K562 (cell line): ENCODE results near the gene SLC25A33. TPM values are rescaled to one million over a fixed set of nuclear protein-coding genes. Genes with fewer than 3 reads are reported as not detected.
A peak's percentile ranks its signal among the peaks of the same experiment; 100 is the strongest.

Experiments used
- ARID4B ChIP-seq: sonication (generic); formaldehyde crosslinking; IDR thresholded peaks from 2 replicates; pipeline ENCODE4 v1.8.0; 2022; ENCODE audit warnings: mild to moderate bottlenecking, missing genetic modification reagents
- ASH1L ChIP-seq: fragments of 450-650 bp; IDR thresholded peaks from 2 replicates; pipeline ENCODE4 v1.6.1; 2018; ENCODE audit warnings: borderline replicate concordance, mild to moderate bottlenecking, low read depth; ENCODE audit not compliant: partially characterized antibody
- FOXK1 ChIP-seq: sonication (generic); formaldehyde crosslinking; IDR thresholded peaks from 2 replicates; pipeline ENCODE4 v1.8.0; 2022; ENCODE audit warnings: missing genetic modification reagents, mild to moderate bottlenecking, borderline replicate concordance
- HDAC2 ChIP-seq: fragments of 450-650 bp; IDR thresholded peaks from 2 replicates; pipeline ENCODE4 v1.6.1; 2016; ENCODE audit warnings: mild to moderate bottlenecking
- NCOA4 ChIP-seq: fragments of 450-650 bp; IDR thresholded peaks from 2 replicates; pipeline ENCODE4 v1.6.1; 2018; ENCODE audit warnings: mild to moderate bottlenecking; ENCODE audit not compliant: partially characterized antibody
- NEUROD1 ChIP-seq: fragments of 150-350 bp; IDR thresholded peaks from 2 replicates; pipeline ENCODE4 v1.6.1; 2014; ENCODE audit warnings: borderline replicate concordance, low read length, low read depth; ENCODE audit not compliant: partially characterized antibody
- NKRF ChIP-seq: fragments of 450-650 bp; IDR thresholded peaks from 2 replicates; pipeline ENCODE4 v1.6.1; 2016; ENCODE audit warnings: borderline replicate concordance
- STAT5B ChIP-seq: fragments of 250-450 bp; sonication (Bioruptor Pico); IDR thresholded peaks from 2 replicates; pipeline ENCODE4 v1.8.0; 2021; ENCODE audit warnings: mild to moderate bottlenecking, inconsistent platforms
- polyA plus RNA-seq, 8 experiments: library from polyadenylated mRNA; depleted of rRNA in 4 of 8; stranded (reverse) in 5 of 8; unstranded in 3 of 8; fragments of >200 nt; fragmentation: Nextera tagmentation in 2 of 8; fragmentation: Illumina TruSeq in 1 of 8; extraction: Ambion mirVana in 2 of 8; extraction: Trizol in 1 of 8; gene quantifications; 2 replicates each; pipeline versions ENCODE4 v1.2.1 to v1.2.3, GENCODE V29; 2011 to 2014; ENCODE audit warnings: inconsistent platforms in 1 of 8, missing spikeins in 1 of 8
- total RNA-seq, 7 experiments: library from RNA; depleted of rRNA in 6 of 7; stranded (reverse); fragments of >200 nt in 6 of 7; fragmentation: Illumina TruSeq in 2 of 7; extraction: Trizol in 2 of 7; gene quantifications; 2 replicates each; pipeline versions ENCODE4 v1.2.1 to v1.2.3, GENCODE V29; 2011 to 2021; ENCODE audit warnings: low replicate concordance in 1 of 7
- TF ChIP-seq, protein P1 (sequence below): fragments of 250-450 bp; sonication (Bioruptor Pico); IDR thresholded peaks from 2 replicates; pipeline ENCODE4 v1.6.1; 2021; ENCODE audit warnings: mild to moderate bottlenecking
- TF ChIP-seq, protein P2 (sequence below): fragments of 150-350 bp; conservative IDR thresholded peaks from 2 replicates; pipeline ENCODE4 v1.6.1; 2014; ENCODE audit warnings: low read length
- TF ChIP-seq, protein P3 (sequence below): fragments of 250-450 bp; sonication (Bioruptor Pico); IDR thresholded peaks from 2 replicates; pipeline ENCODE4 v1.5.0; 2022; ENCODE audit warnings: mild to moderate bottlenecking

SLC25A33 gene
- total and polyA plus RNA-seq, 9 of the 15 experiments (the other 6 are each of a cell fraction or from before 2014, with no cell fraction given): 3.2 to 23.5 (median 17.5) TPM

DNA sequence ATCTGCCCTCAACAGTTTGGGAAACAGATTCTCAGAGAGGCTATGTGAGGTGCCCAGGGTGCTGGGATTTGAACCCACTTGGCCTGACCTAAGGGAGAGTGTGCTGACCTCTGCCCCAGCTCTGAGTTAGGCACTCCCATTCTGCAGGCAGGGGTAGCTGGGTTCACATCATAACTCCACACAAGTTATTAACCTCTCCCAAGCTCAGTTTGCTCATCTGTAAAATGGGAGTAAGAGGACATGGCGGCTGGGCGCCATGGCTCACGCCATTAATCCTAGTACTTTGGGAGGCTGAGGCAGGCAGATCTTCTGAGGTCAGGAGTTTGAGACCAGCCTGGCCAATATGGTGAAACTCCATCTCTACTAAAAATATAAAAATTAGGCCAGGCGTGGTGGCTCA, 8.9 kb upstream of the SLC25A33 start (continued):
- TF ChIP-seq, protein P1, sequence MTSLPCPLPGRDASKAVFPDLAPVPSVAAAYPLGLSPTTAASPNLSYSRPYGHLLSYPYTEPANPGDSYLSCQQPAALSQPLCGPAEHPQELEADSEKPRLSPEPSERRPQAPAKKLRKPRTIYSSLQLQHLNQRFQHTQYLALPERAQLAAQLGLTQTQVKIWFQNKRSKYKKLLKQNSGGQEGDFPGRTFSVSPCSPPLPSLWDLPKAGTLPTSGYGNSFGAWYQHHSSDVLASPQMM: no peak
- no peak for TF ChIP-seq STAT5B (CRISPR knock-in tag)
- TF ChIP-seq, protein P2, sequence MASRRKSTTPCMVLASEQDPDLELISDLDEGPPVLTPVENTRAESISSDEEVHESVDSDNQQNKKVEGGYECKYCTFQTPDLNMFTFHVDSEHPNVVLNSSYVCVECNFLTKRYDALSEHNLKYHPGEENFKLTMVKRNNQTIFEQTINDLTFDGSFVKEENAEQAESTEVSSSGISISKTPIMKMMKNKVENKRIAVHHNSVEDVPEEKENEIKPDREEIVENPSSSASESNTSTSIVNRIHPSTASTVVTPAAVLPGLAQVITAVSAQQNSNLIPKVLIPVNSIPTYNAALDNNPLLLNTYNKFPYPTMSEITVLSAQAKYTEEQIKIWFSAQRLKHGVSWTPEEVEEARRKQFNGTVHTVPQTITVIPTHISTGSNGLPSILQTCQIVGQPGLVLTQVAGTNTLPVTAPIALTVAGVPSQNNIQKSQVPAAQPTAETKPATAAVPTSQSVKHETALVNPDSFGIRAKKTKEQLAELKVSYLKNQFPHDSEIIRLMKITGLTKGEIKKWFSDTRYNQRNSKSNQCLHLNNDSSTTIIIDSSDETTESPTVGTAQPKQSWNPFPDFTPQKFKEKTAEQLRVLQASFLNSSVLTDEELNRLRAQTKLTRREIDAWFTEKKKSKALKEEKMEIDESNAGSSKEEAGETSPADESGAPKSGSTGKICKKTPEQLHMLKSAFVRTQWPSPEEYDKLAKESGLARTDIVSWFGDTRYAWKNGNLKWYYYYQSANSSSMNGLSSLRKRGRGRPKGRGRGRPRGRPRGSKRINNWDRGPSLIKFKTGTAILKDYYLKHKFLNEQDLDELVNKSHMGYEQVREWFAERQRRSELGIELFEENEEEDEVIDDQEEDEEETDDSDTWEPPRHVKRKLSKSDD: no peak
- TF ChIP-seq HDAC2: peak; percentile 30; the same call in 1 of the 2 replicates
- no peak for TF ChIP-seq NEUROD1
- TF ChIP-seq FOXK1 (CRISPR knock-in tag): no peak
- no peak for TF ChIP-seq NKRF
- TF ChIP-seq ASH1L: no peak
- TF ChIP-seq, protein P3, sequence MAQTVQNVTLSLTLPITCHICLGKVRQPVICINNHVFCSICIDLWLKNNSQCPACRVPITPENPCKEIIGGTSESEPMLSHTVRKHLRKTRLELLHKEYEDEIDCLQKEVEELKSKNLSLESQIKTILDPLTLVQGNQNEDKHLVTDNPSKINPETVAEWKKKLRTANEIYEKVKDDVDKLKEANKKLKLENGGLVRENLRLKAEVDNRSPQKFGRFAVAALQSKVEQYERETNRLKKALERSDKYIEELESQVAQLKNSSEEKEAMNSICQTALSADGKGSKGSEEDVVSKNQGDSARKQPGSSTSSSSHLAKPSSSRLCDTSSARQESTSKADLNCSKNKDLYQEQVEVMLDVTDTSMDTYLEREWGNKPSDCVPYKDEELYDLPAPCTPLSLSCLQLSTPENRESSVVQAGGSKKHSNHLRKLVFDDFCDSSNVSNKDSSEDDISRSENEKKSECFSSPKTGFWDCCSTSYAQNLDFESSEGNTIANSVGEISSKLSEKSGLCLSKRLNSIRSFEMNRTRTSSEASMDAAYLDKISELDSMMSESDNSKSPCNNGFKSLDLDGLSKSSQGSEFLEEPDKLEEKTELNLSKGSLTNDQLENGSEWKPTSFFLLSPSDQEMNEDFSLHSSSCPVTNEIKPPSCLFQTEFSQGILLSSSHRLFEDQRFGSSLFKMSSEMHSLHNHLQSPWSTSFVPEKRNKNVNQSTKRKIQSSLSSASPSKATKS (CRISPR knock-in tag): no peak
- TF ChIP-seq NCOA4: no peak
- no peak for TF ChIP-seq ARID4B (CRISPR knock-in tag)
